Spinal cord (tissue), 10 donors: Measurements from ENCODE around the gene KIF1B. TPM values are rescaled to one million over a fixed set of nuclear protein-coding genes. Genes with fewer than 3 reads are reported as not detected.

ENCODE experiments used
- DNase-seq, 6 donors: peaks; one replicate each; pipeline versions ENCODE4 v3.0.0 to v3.0.0-alpha.2; 2013 to 2015; ENCODE audit warnings: low spot score in 6 of 6, low read depth in 4 of 6
- H3K27ac ChIP-seq: one replicate; pipeline ENCODE4 v1.5.1; 2013; ENCODE audit warnings: low read depth, low read length, control low read depth
- H3K27me3 ChIP-seq: one replicate; pipeline ENCODE4 v1.6.1; 2013; ENCODE audit warnings: low read length; ENCODE audit not compliant: control insufficient read depth, insufficient read depth
- H3K36me3 ChIP-seq: one replicate; pipeline ENCODE4 v1.6.1; 2013; ENCODE audit warnings: low read length; ENCODE audit not compliant: control insufficient read depth, insufficient read depth
- H3K4me1 ChIP-seq: one replicate; pipeline ENCODE4 v1.6.1; 2013; ENCODE audit warnings: low read length; ENCODE audit not compliant: control insufficient read depth, insufficient read depth
- H3K4me3 ChIP-seq: one replicate; pipeline ENCODE4 v1.5.1; 2013; ENCODE audit warnings: low read depth, low read length, control low read depth
- H3K9me3 ChIP-seq: one replicate; pipeline ENCODE4 v1.6.1; 2013; ENCODE audit warnings: low read length; ENCODE audit not compliant: control insufficient read depth, insufficient read depth
- WGBS: methylation state at CpG from one replicate; pipeline ENCODE4 v1.1.5; 2013; ENCODE audit warnings: missing lambda C conversion rate; ENCODE audit not compliant: insufficient coverage; 5-methylcytosine and 5-hydroxymethylcytosine counted together
- polyA plus RNA-seq, 2 donors: library from polyadenylated mRNA; unstranded; fragments of 120-200 nt; gene quantifications; one replicate each; pipeline ENCODE4 v1.2.1, GENCODE V29; 2013; ENCODE audit not compliant: insufficient read length in 2 of 2
- total RNA-seq, 2 donors: library from RNA; depleted of rRNA in 1 of 2; stranded (reverse); fragments of 120-200 nt in 1 of 2; fragments of >200 nt in 1 of 2; gene quantifications; one replicate each; pipeline versions ENCODE4 v1.2.3 to v1.2.4, GENCODE V29; 2013 to 2014
- donor health status: healthy.

The KIF1B gene
- total and polyA plus RNA-seq, 4 donors = 102 to 220 (median 195) TPM

DNA sequence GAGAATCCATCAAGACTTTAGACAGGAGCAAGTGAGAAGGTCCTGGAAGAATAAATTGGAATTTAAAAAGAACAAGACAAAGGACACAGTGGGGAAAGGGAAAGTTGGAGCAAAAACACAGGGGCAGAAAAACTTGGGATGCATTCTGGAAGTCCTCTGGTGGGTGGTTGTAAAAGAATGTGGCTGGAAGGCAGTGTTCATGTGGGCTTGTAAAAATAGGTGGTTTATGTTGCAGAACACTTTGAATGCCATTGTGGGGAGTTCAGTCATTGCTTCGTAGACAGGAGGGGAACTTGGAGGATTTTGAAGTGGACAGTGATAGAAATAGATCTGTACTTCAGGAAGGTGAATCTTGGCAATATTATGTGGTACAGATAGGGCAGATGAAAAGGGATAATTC is 15.2 kb downstream of the KIF1B start:
- H3K4me1 ChIP-seq = peaks cover 10% of the 10 kb centered on the region
- no peaks in the 10 kb centered on the region for H3K36me3 ChIP-seq
- 20% methylated on average over 1 of the region's 1 CpG for WGBS
- H3K27ac ChIP-seq = no peak overlapping the region
- H3K9me3 ChIP-seq = no peaks in the 10 kb centered on the region
- no peak for DNase-seq
- no peak overlapping the region for H3K4me3 ChIP-seq
- H3K27me3 ChIP-seq = no peaks in the 10 kb centered on the region

DNA sequence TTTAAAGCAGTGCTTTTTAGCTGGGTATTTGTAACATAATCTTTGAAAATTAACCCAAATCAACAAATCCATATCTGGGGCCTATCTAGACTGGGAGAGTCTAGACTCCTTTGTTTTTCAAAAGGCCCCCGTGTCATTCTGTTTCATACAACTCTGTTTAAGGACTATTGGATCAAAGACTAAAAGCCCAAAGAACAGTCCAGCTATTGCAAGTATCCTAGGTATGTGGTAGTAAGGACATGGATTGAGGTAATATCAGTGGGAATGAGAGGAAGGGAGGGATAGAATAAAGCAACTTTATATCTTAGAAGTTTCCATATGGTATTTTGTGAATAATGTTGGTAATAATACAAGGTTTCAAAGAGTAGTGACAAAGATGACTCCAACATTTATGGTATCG is 18.2 kb downstream of the KIF1B start:
- 56% methylated on average over 1 of the region's 2 CpGs for WGBS
- Histone ChIP-seq H3K4me1 (peaks cover 10% of the 10 kb centered on the region), H3K36me3 (no peaks in the 10 kb centered on the region), H3K27me3 (no peaks in the 10 kb centered on the region), H3K9me3 (no peaks in the 10 kb centered on the region), H3K4me3 (no peak overlapping the region), H3K27ac (no peak overlapping the region)
- DNase-seq = no peak

DNA sequence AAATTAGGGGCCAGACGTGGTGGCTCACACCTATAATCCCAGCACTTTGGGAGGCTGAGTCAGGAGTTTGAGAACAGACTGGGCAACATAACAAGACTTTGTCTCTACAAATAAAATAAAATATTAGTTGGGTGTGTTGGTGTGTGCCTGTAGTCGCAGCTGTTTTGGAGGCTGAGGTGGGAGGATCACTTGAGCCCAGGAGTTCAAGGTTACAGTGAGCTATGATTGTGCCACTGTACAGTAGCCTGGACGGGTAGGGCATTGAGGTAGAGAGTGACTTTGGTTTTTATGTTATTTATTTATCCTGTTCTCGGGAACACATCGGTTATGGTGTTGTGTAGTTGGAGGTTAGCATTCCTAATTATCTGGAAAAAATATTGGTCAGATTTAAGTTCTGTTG is 19.5 kb downstream of the KIF1B start:
- Histone ChIP-seq H3K9me3 (no peaks in the 10 kb centered on the region), H3K4me1 (peaks cover 9% of the 10 kb centered on the region), H3K27ac (no peak overlapping the region), H3K27me3 (no peaks in the 10 kb centered on the region), H3K36me3 (peaks cover 9% of the 10 kb centered on the region), H3K4me3 (no peak overlapping the region)
- WGBS = 100% methylated on average over 3 of the region's 5 CpGs
- DNase-seq = no peak

DNA sequence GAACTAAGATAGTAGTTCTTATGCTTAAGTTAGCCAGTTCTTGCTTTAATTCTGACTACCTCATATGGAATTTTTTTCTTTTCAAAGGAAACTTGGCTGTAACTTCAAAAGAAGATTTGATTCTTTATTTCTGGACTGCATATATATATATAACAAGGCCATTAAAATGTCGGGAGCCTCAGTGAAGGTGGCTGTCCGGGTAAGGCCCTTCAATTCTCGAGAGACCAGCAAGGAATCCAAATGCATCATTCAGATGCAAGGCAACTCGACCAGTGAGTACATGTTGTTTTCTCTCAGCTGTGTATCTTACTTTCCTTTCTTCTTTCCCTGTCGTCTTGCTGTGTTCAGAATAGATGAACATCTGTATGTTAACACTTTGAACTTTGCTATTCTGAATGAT is 21.8 kb downstream of the KIF1B start:
- Histone ChIP-seq H3K36me3 (peaks cover 22% of the 10 kb centered on the region), H3K9me3 (no peaks in the 10 kb centered on the region), H3K27ac (no peak overlapping the region), H3K4me1 (no peaks in the 10 kb centered on the region), H3K4me3 (no peak overlapping the region), H3K27me3 (no peaks in the 10 kb centered on the region)
- WGBS = no CpG with 5 or more reads among the region's 5 CpGs
- no peak for DNase-seq

DNA sequence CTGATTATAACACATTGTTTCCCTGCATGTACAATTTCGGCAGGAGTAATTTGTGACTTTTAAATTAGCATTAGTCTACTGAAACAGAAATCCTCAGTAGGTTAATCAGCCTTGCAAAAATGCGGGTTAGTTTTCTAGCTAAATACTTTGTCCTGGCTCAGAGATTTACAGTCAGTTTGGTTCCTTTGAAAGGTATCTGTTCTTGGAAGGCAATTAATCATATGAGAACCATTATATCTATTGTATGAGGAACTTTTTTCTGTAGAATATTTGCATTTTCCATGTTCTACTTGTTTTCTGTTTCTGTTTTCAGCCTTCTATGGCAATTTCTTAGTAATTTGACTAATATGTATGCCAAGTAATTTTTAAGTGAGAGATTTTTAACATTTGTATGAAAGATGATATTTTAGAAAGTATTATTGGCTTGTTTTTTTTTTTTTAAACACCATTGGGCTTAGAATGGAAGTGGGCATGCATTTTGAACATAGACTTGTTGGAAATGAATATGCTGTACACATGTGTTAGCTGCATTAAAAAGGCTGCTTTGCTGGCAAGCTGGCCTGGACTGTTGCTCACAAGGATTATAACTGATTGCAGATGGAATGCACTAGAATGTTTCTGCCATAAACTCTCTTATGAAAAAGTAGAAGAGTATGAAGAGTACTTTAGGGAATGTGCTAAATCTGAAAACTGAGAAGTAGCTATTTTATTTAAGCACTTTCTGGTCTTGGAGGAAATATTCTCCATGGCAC is 26.2 kb downstream of the KIF1B start:
- Histone ChIP-seq H3K4me1 (peaks cover 3% of the 10 kb centered on the region), H3K27ac (no peak overlapping the region)

DNA sequence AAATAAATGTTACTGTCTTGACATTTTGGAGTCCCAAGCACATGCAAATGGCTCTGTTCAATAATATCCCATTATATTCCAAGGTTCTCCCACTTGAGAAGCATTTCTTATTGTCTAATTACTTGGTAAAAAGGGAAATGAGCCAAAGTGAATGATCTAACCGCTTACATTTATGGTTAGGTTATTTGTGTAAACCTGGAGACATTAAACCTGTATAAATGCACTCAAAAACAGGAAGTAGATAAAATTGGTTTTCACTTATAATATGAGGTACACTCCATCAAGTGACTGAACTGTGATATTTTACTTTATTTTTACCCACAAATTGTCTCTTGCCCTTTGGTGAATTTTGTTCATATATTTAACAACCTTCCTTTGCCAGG is 26.8 kb downstream of the KIF1B start:
- Histone ChIP-seq H3K4me3 (no peak overlapping the region), H3K9me3 (no peaks in the 10 kb centered on the region), H3K4me1 (peaks cover 3% of the 10 kb centered on the region), H3K27me3 (no peaks in the 10 kb centered on the region), H3K27ac (no peak overlapping the region), H3K36me3 (peaks cover 30% of the 10 kb centered on the region)
- peak in 1 of 6 donors; percentile 72 for DNase-seq
- WGBS = no CpG with 5 or more reads among the region's 1 CpG

More for the DNA sequence above, 26.2 kb downstream of the KIF1B start:
- H3K27me3 ChIP-seq = no peaks in the 10 kb centered on the region
- H3K4me3 ChIP-seq = no peak overlapping the region
- peak in 1 of 6 donors; percentile 42 for DNase-seq
- no peaks in the 10 kb centered on the region for H3K9me3 ChIP-seq
- peaks cover 30% of the 10 kb centered on the region for H3K36me3 ChIP-seq
- no CpG with 5 or more reads among the region's 2 CpGs for WGBS

DNA sequence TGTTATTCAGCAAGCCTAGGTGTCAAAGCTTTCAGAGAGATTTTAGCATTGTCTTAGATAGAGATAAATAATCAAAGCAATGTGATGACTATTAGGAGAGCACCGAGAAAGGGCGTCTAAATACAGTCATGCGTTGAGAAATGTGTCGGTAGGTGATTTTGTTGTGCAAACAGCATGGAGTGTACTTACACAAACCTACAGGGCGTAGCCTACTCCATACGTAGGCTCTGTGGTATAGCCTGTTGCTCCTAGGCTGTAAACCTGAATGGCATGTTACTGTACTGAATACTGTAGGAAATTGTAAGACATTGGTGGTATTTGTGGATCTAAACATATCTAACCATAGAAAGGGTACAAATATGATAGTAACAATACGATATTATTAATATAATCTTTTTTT is 31.8 kb downstream of the KIF1B start:
- Histone ChIP-seq H3K27me3 (no peaks in the 10 kb centered on the region), H3K4me3 (no peak overlapping the region), H3K9me3 (no peaks in the 10 kb centered on the region), H3K4me1 (peaks cover 7% of the 10 kb centered on the region), H3K36me3 (peaks cover 8% of the 10 kb centered on the region), H3K27ac (no peak overlapping the region)
- 100% methylated on average over 2 of the region's 7 CpGs for WGBS
- DNase-seq = no peak

DNA sequence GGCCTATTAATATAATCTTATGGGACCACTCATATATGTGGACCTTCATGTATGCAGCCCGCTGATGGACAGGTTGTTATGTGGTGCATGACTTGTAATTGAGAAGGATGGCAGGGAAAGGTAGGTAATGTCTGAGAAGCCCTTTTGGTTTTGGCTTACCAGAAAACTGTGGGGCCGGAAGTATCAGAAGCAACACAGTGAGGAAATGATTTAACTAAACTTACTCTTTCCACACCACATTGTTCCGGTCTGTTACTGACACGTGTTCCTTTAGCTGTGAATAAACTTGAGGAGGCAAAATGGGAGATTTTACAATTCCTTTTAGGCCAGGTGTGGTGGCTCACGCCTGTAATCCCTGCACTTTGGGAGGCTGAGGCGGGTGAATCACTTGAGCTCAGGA is 32.4 kb downstream of the KIF1B start:
- no peak overlapping the region for H3K4me3 ChIP-seq
- no peaks in the 10 kb centered on the region for H3K9me3 ChIP-seq
- H3K27me3 ChIP-seq = no peaks in the 10 kb centered on the region
- peaks cover 7% of the 10 kb centered on the region for H3K4me1 ChIP-seq
- H3K27ac ChIP-seq = no peak overlapping the region
- WGBS = 82% methylated on average over 3 of the region's 6 CpGs
- peaks cover 5% of the 10 kb centered on the region for H3K36me3 ChIP-seq
- DNase-seq = no peak

DNA sequence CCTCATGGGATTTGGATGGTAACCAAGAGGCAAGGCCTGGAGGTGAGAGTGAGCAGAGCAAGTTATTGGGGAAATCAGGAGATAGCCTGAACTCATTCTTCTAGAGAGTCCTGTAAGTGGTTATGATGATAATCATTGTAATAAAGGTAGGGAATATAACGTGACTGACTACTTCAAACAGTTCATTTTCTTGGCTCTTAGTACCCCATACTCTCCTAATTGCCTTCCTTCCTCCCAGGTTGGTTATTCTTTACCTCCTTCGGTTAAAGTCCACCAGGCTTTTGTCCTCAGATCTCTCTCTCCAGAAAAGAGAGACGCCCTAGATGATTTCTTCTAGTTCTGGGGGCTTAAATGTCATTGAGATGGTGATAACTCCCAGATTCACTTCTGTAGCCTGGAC is 35.3 kb downstream of the KIF1B start:
- WGBS = no CpG with 5 or more reads among the region's 3 CpGs
- Histone ChIP-seq H3K27me3 (no peaks in the 10 kb centered on the region), H3K9me3 (no peaks in the 10 kb centered on the region), H3K4me1 (peaks cover 12% of the 10 kb centered on the region), H3K36me3 (peaks cover 7% of the 10 kb centered on the region), H3K27ac (no peak overlapping the region), H3K4me3 (no peak overlapping the region)
- DNase-seq = no peak

DNA sequence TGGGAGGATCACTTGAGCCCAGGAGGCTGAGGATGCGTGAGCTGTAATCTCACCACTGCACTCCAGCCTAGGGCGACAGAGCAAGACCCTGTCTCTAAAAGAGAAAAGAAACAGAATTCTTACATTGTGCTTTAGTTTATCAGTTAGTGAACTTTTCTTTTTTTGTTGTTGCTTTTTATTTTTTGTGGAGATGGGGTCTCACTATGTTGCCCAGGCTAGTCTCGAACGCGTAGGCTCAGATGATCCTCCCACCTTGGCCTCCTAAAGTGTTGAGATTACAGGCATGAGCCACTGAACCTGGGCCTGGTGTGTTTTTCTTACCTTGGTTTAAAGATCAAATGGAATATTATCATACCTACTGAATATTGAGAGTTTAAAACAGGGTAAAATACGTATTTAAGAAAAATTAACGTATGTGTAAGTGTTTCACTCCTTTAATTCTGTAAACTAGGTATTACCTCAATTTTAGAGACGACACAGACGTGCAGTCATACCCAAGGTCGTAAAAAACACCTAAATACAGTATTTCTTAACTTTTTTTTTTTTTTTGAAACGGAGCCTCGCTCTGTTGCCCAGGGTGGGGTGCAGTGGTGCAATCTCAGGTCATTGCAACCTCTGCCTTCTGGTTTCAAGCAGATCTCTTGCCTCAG is 39.6 kb downstream of the KIF1B start:
- H3K36me3 ChIP-seq = peaks cover 5% of the 10 kb centered on the region
- H3K4me3 ChIP-seq = no peak overlapping the region
- H3K27ac ChIP-seq = no peak overlapping the region
- H3K9me3 ChIP-seq = no peaks in the 10 kb centered on the region
- no peak for DNase-seq
- no peaks in the 10 kb centered on the region for H3K27me3 ChIP-seq
- H3K4me1 ChIP-seq = peaks cover 16% of the 10 kb centered on the region
- WGBS = 100% methylated on average over 1 of the region's 12 CpGs
